LNCaP clone FGC (cell line): ENCODE measurements around the gene KCNIP2.

ENCODE experiments used
- DNase-seq: peaks from one replicate; pipeline ENCODE4 v3.0.0-alpha.2; 2011; ENCODE audit warnings: low read depth
- H3K4me3 ChIP-seq: 2 replicates; pipeline ENCODE4 v1.5.1; 2011; ENCODE audit warnings: mild to moderate bottlenecking, low read depth, low read length, control low read depth
- CTCF ChIP-seq: IDR thresholded peaks from 2 replicates; pipeline ENCODE4 v1.5.1; 2012; ENCODE audit warnings: mild to moderate bottlenecking; ENCODE audit not compliant: control insufficient read depth, insufficient read depth; ENCODE audit errors: extremely low read depth

Gene KCNIP2

GRCh38 chr10:101851411-101852116 lies 8.0 kb upstream of the KCNIP2 start:
- DNase-seq = no peak
- TF ChIP-seq CTCF = no peak
- H3K4me3 ChIP-seq = no peak overlapping the region

GRCh38 chr10:101850749-101851148 lies 7.1 kb upstream of the KCNIP2 start:
- H3K4me3 ChIP-seq = no peak overlapping the region
- no peak for TF ChIP-seq CTCF
- DNase-seq = no peak

GRCh38 chr10:101848894-101849351 lies 5.3 kb upstream of the KCNIP2 start:
- DNase-seq = no peak
- no peak for TF ChIP-seq CTCF
- no peak overlapping the region for H3K4me3 ChIP-seq

- TF ChIP-seq CTCF = no peak
- no peak for DNase-seq
- no peak overlapping the region for H3K4me3 ChIP-seq
Observed at GRCh38 chr10:101848408-101848807, 4.8 kb upstream of the KCNIP2 start.

- TF ChIP-seq CTCF = no peak
- no peak for DNase-seq
- no peak overlapping the region for H3K4me3 ChIP-seq
Observed at GRCh38 chr10:101845893-101846292, 2.3 kb upstream of the KCNIP2 start.

GRCh38 chr10:101841826-101842225 lies 1.8 kb downstream of the KCNIP2 start:
- no peak for TF ChIP-seq CTCF
- DNase-seq = no peak
- no peak overlapping the region for H3K4me3 ChIP-seq
